ENCODE measurements around the gene CDK3. TPM values are rescaled to one million over a fixed set of nuclear protein-coding genes. Genes with fewer than 3 reads are reported as not detected.

The CDK3 gene
- total and polyA plus RNA-seq, 9 of the 15 experiments (the other 6 are each of a cell fraction or from before 2014, with no cell fraction given), result 0.55 to 8.2 (median 4.7) TPM

DNA sequence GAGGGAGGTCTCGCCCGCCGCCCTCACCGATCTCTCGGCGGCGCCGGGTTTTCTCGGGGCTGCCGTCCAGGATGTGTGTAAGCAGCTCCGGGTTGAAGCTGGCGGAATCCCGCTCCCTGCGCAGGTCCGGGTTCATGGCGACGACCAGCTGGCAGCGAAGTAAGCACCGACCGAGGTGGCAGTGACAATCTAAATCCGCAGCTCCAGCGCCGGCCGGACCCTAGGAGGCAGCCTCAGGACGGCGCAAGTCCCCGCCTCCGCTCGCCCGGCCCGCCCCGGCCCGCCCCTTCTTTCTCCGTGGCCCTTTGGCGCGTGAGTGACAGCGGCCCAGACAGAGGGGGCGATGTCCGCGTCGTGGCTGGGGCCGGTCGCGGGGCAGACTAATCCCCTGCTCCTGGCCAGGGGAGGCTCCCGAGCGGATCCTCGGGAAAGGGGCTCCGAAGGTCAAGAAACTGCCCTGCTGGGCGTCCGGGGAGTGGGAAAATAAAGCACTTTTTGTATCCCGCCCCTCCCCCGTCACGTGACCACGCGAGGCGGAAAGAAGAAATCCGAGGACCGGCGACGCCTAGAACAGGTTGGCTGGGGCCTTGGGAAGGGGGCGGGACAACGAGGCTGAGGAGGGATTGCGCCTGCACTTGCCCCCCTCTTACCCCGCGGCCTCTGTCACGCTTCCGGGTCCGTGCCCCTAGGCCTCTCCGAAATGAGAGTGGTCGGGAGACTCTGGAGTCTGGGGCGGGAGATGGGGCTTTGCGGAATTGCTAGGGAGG lies 21.5 kb upstream of the CDK3 start, which contains the start of the genes ACOX1 and TEN1 (continued):
- no peak for TF ChIP-seq KAT8 (IDR thresholded peaks at IDR 0.05; ENCODE audit: low read depth)
- peak; percentile 92 for TF ChIP-seq POLR2AphosphoS5 (IDR thresholded peaks at IDR 0.05; ENCODE audit: control insufficient read depth, insufficient read depth, low read depth, low read length)
- peak in 1 of 2 experiments; percentile 27; a peak in 2 of 4 replicates for TF ChIP-seq RAD21 (CRISPR knock-in tag; conservative IDR thresholded peaks at IDR 0.05 in 1 of 2, IDR thresholded peaks at IDR 0.05 in 1 of 2)
- TF ChIP-seq, protein P1, sequence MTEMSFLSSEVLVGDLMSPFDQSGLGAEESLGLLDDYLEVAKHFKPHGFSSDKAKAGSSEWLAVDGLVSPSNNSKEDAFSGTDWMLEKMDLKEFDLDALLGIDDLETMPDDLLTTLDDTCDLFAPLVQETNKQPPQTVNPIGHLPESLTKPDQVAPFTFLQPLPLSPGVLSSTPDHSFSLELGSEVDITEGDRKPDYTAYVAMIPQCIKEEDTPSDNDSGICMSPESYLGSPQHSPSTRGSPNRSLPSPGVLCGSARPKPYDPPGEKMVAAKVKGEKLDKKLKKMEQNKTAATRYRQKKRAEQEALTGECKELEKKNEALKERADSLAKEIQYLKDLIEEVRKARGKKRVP (CRISPR knock-in tag; IDR thresholded peaks at IDR 0.05), result 0 out of 2 replicates have a peak, but pooled peaks have one; percentile 43
- 0 out of 2 replicates have a peak, but pooled peaks have one; percentile 52 for TF ChIP-seq MTA3 (IDR thresholded peaks at IDR 0.05; ENCODE audit: borderline replicate concordance)
- peak; percentile 66; the same call in 1 of the 2 replicates for TF ChIP-seq CREM (IDR thresholded peaks at IDR 0.05; ENCODE audit: low read depth)
- peak in 1 of 2 experiments; percentile 75; a peak in 1 of 4 replicates for TF ChIP-seq SIN3A (IDR thresholded peaks at IDR 0.05; ENCODE audit: borderline replicate concordance in 2 of 2, control insufficient read depth in 1 of 2, low read depth in 2 of 2, low read length in 2 of 2)
- TF ChIP-seq CXXC5 (CRISPR knock-in tag; IDR thresholded peaks at IDR 0.05), result peak; percentile 93
- TF ChIP-seq TSC22D4 (tag; IDR thresholded peaks at IDR 0.05), result no peak
- TF ChIP-seq GATAD2B (IDR thresholded peaks at IDR 0.05; ENCODE audit: borderline replicate concordance), result no peak
- 0 out of 2 replicates have a peak, but pooled peaks have one; percentile 39 for TF ChIP-seq MYNN (IDR thresholded peaks at IDR 0.05)
- TF ChIP-seq MYNN (CRISPR knock-in tag; IDR thresholded peaks at IDR 0.05), result no peak
- peak; percentile 76; the same call in 1 of the 2 replicates for TF ChIP-seq POLR2AphosphoS2 (IDR thresholded peaks at IDR 0.05; ENCODE audit: low read length)
- peak; percentile 93 for TF ChIP-seq POLR2H (tag; IDR thresholded peaks at IDR 0.05; ENCODE audit: low read depth)
- no peak for TF ChIP-seq MAFG (tag; conservative IDR thresholded peaks at IDR 0.05)
- no peak for TF ChIP-seq ZNF133 (CRISPR knock-in tag; IDR thresholded peaks at IDR 0.05)
- TF ChIP-seq, protein P2, sequence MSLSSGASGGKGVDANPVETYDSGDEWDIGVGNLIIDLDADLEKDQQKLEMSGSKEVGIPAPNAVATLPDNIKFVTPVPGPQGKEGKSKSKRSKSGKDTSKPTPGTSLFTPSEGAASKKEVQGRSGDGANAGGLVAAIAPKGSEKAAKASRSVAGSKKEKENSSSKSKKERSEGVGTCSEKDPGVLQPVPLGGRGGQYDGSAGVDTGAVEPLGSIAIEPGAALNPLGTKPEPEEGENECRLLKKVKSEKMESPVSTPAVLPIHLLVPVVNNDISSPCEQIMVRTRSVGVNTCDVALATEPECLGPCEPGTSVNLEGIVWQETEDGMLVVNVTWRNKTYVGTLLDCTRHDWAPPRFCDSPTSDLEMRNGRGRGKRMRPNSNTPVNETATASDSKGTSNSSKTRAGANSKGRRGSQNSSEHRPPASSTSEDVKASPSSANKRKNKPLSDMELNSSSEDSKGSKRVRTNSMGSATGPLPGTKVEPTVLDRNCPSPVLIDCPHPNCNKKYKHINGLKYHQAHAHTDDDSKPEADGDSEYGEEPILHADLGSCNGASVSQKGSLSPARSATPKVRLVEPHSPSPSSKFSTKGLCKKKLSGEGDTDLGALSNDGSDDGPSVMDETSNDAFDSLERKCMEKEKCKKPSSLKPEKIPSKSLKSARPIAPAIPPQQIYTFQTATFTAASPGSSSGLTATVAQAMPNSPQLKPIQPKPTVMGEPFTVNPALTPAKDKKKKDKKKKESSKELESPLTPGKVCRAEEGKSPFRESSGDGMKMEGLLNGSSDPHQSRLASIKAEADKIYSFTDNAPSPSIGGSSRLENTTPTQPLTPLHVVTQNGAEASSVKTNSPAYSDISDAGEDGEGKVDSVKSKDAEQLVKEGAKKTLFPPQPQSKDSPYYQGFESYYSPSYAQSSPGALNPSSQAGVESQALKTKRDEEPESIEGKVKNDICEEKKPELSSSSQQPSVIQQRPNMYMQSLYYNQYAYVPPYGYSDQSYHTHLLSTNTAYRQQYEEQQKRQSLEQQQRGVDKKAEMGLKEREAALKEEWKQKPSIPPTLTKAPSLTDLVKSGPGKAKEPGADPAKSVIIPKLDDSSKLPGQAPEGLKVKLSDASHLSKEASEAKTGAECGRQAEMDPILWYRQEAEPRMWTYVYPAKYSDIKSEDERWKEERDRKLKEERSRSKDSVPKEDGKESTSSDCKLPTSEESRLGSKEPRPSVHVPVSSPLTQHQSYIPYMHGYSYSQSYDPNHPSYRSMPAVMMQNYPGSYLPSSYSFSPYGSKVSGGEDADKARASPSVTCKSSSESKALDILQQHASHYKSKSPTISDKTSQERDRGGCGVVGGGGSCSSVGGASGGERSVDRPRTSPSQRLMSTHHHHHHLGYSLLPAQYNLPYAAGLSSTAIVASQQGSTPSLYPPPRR (CRISPR knock-in tag; IDR thresholded peaks at IDR 0.05; ENCODE audit: borderline replicate concordance), result peak; percentile 76; the same call in 1 of the 2 replicates
- TF ChIP-seq, protein P3, sequence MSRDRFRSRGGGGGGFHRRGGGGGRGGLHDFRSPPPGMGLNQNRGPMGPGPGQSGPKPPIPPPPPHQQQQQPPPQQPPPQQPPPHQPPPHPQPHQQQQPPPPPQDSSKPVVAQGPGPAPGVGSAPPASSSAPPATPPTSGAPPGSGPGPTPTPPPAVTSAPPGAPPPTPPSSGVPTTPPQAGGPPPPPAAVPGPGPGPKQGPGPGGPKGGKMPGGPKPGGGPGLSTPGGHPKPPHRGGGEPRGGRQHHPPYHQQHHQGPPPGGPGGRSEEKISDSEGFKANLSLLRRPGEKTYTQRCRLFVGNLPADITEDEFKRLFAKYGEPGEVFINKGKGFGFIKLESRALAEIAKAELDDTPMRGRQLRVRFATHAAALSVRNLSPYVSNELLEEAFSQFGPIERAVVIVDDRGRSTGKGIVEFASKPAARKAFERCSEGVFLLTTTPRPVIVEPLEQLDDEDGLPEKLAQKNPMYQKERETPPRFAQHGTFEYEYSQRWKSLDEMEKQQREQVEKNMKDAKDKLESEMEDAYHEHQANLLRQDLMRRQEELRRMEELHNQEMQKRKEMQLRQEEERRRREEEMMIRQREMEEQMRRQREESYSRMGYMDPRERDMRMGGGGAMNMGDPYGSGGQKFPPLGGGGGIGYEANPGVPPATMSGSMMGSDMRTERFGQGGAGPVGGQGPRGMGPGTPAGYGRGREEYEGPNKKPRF (IDR thresholded peaks at IDR 0.05; ENCODE audit: low read depth, low read length), result no peak

Data from K562 (cell line).